KMS-11 (cell line): ENCODE data around the gene FSTL1.

Source experiments
- H2AFZ ChIP-seq: fragments of 200-600 bp; sonication (generic); 2 replicates; pipeline ENCODE4 v1.6.1; 2016; ENCODE audit warnings: antibody characterized with exemption, mixed run types, low read depth
- H3K27ac ChIP-seq: fragments of 200-600 bp; sonication (generic); 2 replicates; pipeline ENCODE4 v1.6.1; 2016; ENCODE audit warnings: mild to moderate bottlenecking, mixed run types
- H3K27me3 ChIP-seq: fragments of 200-600 bp; sonication (generic); 2 replicates; pipeline ENCODE4 v1.6.1; 2017; ENCODE audit warnings: mild to moderate bottlenecking, low read depth, mixed run types, moderate library complexity; ENCODE audit not compliant: insufficient read depth
- H3K36me3 ChIP-seq: fragments of 200-600 bp; sonication (generic); 2 replicates; pipeline ENCODE4 v1.6.1; 2017; ENCODE audit warnings: mild to moderate bottlenecking, mixed run types; ENCODE audit not compliant: insufficient read depth
- H3K4me1 ChIP-seq: fragments of 200-600 bp; sonication (generic); 2 replicates; pipeline ENCODE4 v1.6.1; 2016; ENCODE audit warnings: mild to moderate bottlenecking, low read depth, mixed run types; ENCODE audit not compliant: poor library complexity, severe bottlenecking
- H3K4me2 ChIP-seq: fragments of 200-600 bp; sonication (generic); 2 replicates; pipeline ENCODE4 v1.7.0; 2016; ENCODE audit warnings: mild to moderate bottlenecking, mixed run types
- H3K4me3 ChIP-seq: fragments of 200-600 bp; sonication (generic); IDR thresholded peaks from 2 replicates; pipeline ENCODE4 v1.6.1; 2017; ENCODE audit warnings: low read depth, low read length, mixed read lengths; ENCODE audit not compliant: insufficient read depth
- H3K79me2 ChIP-seq: fragments of 200-600 bp; sonication (generic); 2 replicates; pipeline ENCODE4 v1.6.1; 2016; ENCODE audit warnings: low read depth, mixed run types; ENCODE audit not compliant: insufficient read depth
- H3K9ac ChIP-seq: fragments of 200-600 bp; sonication (generic); 2 replicates; pipeline ENCODE4 v1.6.1; 2016; ENCODE audit warnings: mild to moderate bottlenecking, mixed run types
- H4K20me1 ChIP-seq: fragments of 200-600 bp; sonication (generic); 2 replicates; pipeline ENCODE4 v1.6.1; 2016; ENCODE audit warnings: mild to moderate bottlenecking, mixed run types; ENCODE audit not compliant: insufficient read depth
- TF ChIP-seq, protein P1 (sequence below): fragments of 200-600 bp; sonication (generic); conservative IDR thresholded peaks from 2 replicates; pipeline ENCODE4 v1.6.1; 2017; ENCODE audit warnings: low read depth, mild to moderate bottlenecking, antibody characterized with exemption, low read length, moderate library complexity, mixed read lengths

The FSTL1 gene

DNA sequence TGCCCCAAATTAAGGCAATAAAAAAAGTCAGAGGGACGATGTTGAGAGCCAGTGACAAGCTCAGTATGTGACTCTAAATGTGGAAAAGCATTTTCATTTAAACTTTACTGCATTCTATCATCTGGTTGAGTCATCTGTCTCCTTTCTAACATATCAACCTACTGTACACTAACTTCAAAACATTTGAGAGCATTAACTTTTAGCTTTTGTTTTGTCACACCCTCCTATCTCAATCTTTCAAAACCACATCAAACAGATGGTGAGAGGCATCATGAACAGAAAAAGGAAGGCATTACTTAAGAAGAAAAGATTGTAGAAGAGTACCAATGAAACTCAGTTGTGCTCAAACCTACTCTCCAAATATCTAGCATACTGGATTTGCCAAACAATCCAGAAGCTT, 106.4 kb downstream of the FSTL1 start:
- peaks cover 5% of the 10 kb centered on the region; the same call in 1 of the 2 replicates for H3K36me3 ChIP-seq
- no peak overlapping the region for H3K9ac ChIP-seq
- H3K4me2 ChIP-seq, result peak overlapping the region; percentile 34; the same call in 1 of the 2 replicates
- H3K79me2 ChIP-seq, result peaks cover 95% of the 10 kb centered on the region
- TF ChIP-seq, protein P1, sequence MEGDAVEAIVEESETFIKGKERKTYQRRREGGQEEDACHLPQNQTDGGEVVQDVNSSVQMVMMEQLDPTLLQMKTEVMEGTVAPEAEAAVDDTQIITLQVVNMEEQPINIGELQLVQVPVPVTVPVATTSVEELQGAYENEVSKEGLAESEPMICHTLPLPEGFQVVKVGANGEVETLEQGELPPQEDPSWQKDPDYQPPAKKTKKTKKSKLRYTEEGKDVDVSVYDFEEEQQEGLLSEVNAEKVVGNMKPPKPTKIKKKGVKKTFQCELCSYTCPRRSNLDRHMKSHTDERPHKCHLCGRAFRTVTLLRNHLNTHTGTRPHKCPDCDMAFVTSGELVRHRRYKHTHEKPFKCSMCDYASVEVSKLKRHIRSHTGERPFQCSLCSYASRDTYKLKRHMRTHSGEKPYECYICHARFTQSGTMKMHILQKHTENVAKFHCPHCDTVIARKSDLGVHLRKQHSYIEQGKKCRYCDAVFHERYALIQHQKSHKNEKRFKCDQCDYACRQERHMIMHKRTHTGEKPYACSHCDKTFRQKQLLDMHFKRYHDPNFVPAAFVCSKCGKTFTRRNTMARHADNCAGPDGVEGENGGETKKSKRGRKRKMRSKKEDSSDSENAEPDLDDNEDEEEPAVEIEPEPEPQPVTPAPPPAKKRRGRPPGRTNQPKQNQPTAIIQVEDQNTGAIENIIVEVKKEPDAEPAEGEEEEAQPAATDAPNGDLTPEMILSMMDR, result no peak
- H3K4me1 ChIP-seq, result peaks cover 34% of the 10 kb centered on the region
- H3K27ac ChIP-seq, result no peak overlapping the region
- no peaks in the 10 kb centered on the region for H3K27me3 ChIP-seq
- no peak overlapping the region for H2AFZ ChIP-seq
- no peak overlapping the region for H3K4me3 ChIP-seq
- peaks cover 11% of the 10 kb centered on the region; the same call in 1 of the 2 replicates for H4K20me1 ChIP-seq
